BJ (cell line): Measurements from ENCODE around the gene TIAL1. TPM values are rescaled to one million over a fixed set of nuclear protein-coding genes. Genes with fewer than 3 reads are reported as not detected.

Experiments used
- CTCF ChIA-PET: fragments of 350-600 bp; formaldehyde crosslinking; extraction: SDS; loops from one replicate; lab custom pipeline; 2021; ENCODE audit warnings: antibody characterized with exemption, inconsistent platforms; lab: Yijun Ruan, JAX
- POLR2A ChIA-PET: fragments of 300-600 bp; sonication (Branson Sonifier 250); formaldehyde crosslinking; extraction: SDS; loops from one replicate; lab custom pipeline; 2021; ENCODE audit warnings: antibody characterized with exemption; lab: Charles Lee
- DNase-seq: peaks from one replicate; pipeline ENCODE4 v3.0.0-alpha.2; 2011; ENCODE audit warnings: low read depth
- H3K27me3 ChIP-seq: 2 replicates; pipeline ENCODE4 v1.6.0; 2011; ENCODE audit warnings: low read length; ENCODE audit not compliant: control insufficient read depth, insufficient read depth
- H3K36me3 ChIP-seq: 2 replicates; pipeline ENCODE4 v1.5.1; 2011; ENCODE audit warnings: low read length; ENCODE audit not compliant: control insufficient read depth, insufficient read depth
- H3K4me3 ChIP-seq: 2 replicates; pipeline ENCODE4 v1.5.1; 2011; ENCODE audit warnings: low read depth, mild to moderate bottlenecking, control low read depth, low read length
- CTCF ChIP-seq: IDR thresholded peaks from 2 replicates; pipeline ENCODE4 v1.5.1; 2011; ENCODE audit warnings: low read depth, mild to moderate bottlenecking, control low read depth, inconsistent platforms, low read length, moderate library complexity; ENCODE audit not compliant: insufficient read depth
- polyA plus RNA-seq: library from polyadenylated mRNA; depleted of rRNA; stranded (reverse); fragments of >200 nt; gene quantifications from 2 replicates; pipeline ENCODE4 v1.2.3, GENCODE V29; 2011

Gene TIAL1
- polyA plus RNA-seq, 1 experiment: 39.9 TPM

- H3K27me3 ChIP-seq: no peaks in the 10 kb centered on the region; the same call in 1 of the 2 replicates
- ChIA-PET POLR2A (no interaction called here), CTCF (interaction anchor here (0.6 to 1.3 kb wide), 4 partner anchors 8 to 415 kb away, joined by 3 to 5 read pairs (median 3); no protein-coding TSS in a partner anchor)
- no peak for TF ChIP-seq CTCF
- no peak overlapping the region for H3K4me3 ChIP-seq
- DNase-seq: no peak
- no peaks in the 10 kb centered on the region for H3K36me3 ChIP-seq
Observed at GRCh38 chr10:119613741-119614140, 17.0 kb upstream of the TIAL1 start.

GRCh38 chr10:119611433-119611832 lies 14.7 kb upstream of the TIAL1 start:
- ChIA-PET CTCF (no interaction called here), POLR2A (no interaction called here)
- H3K36me3 ChIP-seq: no peaks in the 10 kb centered on the region
- no peak overlapping the region for H3K4me3 ChIP-seq
- no peak for TF ChIP-seq CTCF
- no peaks in the 10 kb centered on the region; the same call in 1 of the 2 replicates for H3K27me3 ChIP-seq
- DNase-seq: no peak

- DNase-seq: no peak
- TF ChIP-seq CTCF: no peak
- CTCF ChIA-PET: interaction anchor here (0.6 to 3.5 kb wide), 7 partner anchors 9 to 250 kb away, joined by 3 to 18 read pairs (median 5); no protein-coding TSS in a partner anchor
- Histone ChIP-seq H3K36me3 (no peaks in the 10 kb centered on the region), H3K4me3 (no peak overlapping the region), H3K27me3 (no peaks in the 10 kb centered on the region; the same call in 1 of the 2 replicates)
- POLR2A ChIA-PET: no interaction called here
Observed at GRCh38 chr10:119609516-119609915, 12.8 kb upstream of the TIAL1 start.

- TF ChIP-seq CTCF: peak; percentile 83
- Histone ChIP-seq H3K4me3 (no peak overlapping the region), H3K27me3 (no peaks in the 10 kb centered on the region; the same call in 1 of the 2 replicates), H3K36me3 (no peaks in the 10 kb centered on the region)
- POLR2A ChIA-PET: no interaction called here
- CTCF ChIA-PET: interaction anchor here (0.6 to 3.5 kb wide), 23 partner anchors 8 to 464 kb away, joined by 3 to 18 read pairs (median 4); partner anchors contain the start of gene BAG3
- no peak for DNase-seq
Observed at GRCh38 chr10:119608316-119609155, 11.8 kb upstream of the TIAL1 start.

- TF ChIP-seq CTCF: no peak
- H3K4me3 ChIP-seq: no peak overlapping the region
- ChIA-PET CTCF (interaction anchor here (0.7 kb wide), 1 partner anchor 12 kb away, joined by 3 read pairs; no protein-coding TSS in a partner anchor), POLR2A (no interaction called here)
- DNase-seq: no peak
- no peaks in the 10 kb centered on the region for H3K27me3 ChIP-seq
- H3K36me3 ChIP-seq: no peaks in the 10 kb centered on the region
Observed at GRCh38 chr10:119604468-119604867, 7.7 kb upstream of the TIAL1 start.
